GM12875 (cell line): Measurements from ENCODE around the gene TNS1.

Experiments
- H3K4me3 ChIP-seq: one replicate; pipeline ENCODE4 v1.5.1; 2011; ENCODE audit warnings: low read depth, low read length, control low read depth
- TF ChIP-seq, protein P1 (sequence below): IDR thresholded peaks from 2 replicates; pipeline ENCODE4 v1.5.1; 2011; ENCODE audit warnings: low read depth, mild to moderate bottlenecking, control low read depth, inconsistent platforms, low read length, moderate library complexity, borderline replicate concordance; ENCODE audit not compliant: insufficient read depth

Gene TNS1

GRCh38 chr2:217990389-217990788 lies 12.4 kb downstream of the TNS1 start:
- TF ChIP-seq, protein P1, sequence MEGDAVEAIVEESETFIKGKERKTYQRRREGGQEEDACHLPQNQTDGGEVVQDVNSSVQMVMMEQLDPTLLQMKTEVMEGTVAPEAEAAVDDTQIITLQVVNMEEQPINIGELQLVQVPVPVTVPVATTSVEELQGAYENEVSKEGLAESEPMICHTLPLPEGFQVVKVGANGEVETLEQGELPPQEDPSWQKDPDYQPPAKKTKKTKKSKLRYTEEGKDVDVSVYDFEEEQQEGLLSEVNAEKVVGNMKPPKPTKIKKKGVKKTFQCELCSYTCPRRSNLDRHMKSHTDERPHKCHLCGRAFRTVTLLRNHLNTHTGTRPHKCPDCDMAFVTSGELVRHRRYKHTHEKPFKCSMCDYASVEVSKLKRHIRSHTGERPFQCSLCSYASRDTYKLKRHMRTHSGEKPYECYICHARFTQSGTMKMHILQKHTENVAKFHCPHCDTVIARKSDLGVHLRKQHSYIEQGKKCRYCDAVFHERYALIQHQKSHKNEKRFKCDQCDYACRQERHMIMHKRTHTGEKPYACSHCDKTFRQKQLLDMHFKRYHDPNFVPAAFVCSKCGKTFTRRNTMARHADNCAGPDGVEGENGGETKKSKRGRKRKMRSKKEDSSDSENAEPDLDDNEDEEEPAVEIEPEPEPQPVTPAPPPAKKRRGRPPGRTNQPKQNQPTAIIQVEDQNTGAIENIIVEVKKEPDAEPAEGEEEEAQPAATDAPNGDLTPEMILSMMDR, result no peak
- no peak overlapping the region for H3K4me3 ChIP-seq

- TF ChIP-seq, protein P1, result no peak
- no peak overlapping the region for H3K4me3 ChIP-seq
These were observed 13.4 kb downstream of the TNS1 start for GRCh38 chr2:217989221-217989948.

GRCh38 chr2:217988840-217989204 lies 14.0 kb downstream of the TNS1 start:
- TF ChIP-seq, protein P1, result no peak
- no peak overlapping the region for H3K4me3 ChIP-seq

DNA sequence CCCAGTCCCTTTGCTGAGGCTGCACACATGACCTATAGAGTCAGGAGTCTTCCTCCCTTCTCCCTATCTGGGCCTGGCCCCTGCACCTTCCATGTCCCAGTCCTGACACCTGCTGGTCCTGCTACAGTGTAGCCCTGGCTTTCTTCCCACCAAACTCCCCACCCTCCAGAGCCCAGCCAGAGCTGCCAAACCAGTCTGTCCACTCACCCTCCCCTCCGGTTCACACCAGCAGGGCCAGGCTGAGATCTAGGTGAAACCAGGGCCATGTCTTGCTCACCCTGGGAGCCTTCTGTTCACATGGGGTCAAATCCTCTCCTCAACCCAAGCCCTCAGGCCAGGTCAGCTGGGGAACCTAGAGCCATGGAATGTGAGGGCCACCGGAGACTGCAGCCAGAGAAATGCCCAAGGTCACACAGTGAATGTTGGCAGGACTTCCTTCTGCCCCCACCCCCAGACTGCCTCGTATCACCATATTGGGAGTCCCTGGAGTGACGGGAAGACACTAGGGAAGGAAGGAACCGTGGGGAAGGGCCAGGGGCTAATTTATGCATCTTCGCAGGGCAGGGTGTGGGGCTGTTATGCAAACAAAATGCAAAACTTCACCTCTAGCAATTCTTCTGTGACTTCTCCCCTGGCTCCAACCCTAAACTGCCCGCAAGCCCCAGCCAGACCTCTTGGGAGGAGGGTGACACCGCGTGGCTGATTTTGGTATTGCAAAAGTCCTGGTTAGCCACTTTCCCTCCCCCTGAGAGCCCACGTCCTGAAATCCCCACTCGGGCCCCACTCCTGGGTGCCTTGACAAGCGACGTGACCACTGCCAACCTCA lies 14.6 kb downstream of the TNS1 start:
- TF ChIP-seq, protein P1, result peak; percentile 85
- H3K4me3 ChIP-seq, result no peak overlapping the region

DNA sequence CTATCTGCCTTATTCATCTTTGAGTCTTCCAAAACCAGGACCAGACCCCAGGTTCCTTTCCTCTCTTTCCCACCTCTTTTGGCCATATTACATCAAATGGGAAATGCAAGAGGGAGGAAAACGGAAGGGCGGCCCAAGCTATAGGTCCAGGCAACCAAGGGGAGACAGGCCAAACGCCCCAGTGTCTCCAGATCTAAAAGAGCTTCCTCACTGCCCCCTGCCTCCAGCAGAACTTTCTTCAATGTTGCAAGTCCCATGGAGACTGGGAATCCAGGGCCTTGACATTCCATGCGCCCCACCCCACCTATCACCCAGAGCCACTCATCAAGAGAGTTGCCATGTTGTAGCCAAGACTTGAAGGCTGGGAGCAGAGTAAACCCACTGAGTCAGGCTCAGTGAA lies 15.4 kb downstream of the TNS1 start:
- TF ChIP-seq, protein P1, result no peak

GRCh38 chr2:217986256-217986961 lies 16.4 kb downstream of the TNS1 start:
- TF ChIP-seq, protein P1, result no peak

More for the DNA sequence above, 15.4 kb downstream of the TNS1 start:
- no peak overlapping the region for H3K4me3 ChIP-seq

More at GRCh38 chr2:217986256-217986961, 16.4 kb downstream of the TNS1 start:
- no peak overlapping the region for H3K4me3 ChIP-seq
